ENCODE measurements around the gene BSN. TPM values are rescaled to one million over a fixed set of nuclear protein-coding genes. Genes with fewer than 3 reads are reported as not detected.
A peak's percentile ranks its signal among the peaks of the same experiment; 100 is the strongest.

The BSN gene
- total RNA-seq, 4 donors from 2014 or later, result 0.04 to 0.59 (median 0.15) TPM

- no peak overlapping the region for H3K27ac ChIP-seq
- no peaks in the 10 kb centered on the region for H3K27me3 ChIP-seq
- TF ChIP-seq POLR2AphosphoS5 (IDR thresholded peaks at IDR 0.05), result no peak
- TF ChIP-seq CTCF (IDR thresholded peaks at IDR 0.05), result no peak
- TF ChIP-seq POLR2A (IDR thresholded peaks at IDR 0.05), result no peak
- TF ChIP-seq EP300 (IDR thresholded peaks at IDR 0.05), result no peak
- no peak for DNase-seq (ENCODE audit: low spot score in 2 of 2)
- H3K4me1 ChIP-seq, result peaks cover 2% of the 10 kb centered on the region
- no peaks in the 10 kb centered on the region for H3K9me3 ChIP-seq
- H3K4me3 ChIP-seq, result no peak overlapping the region
- WGBS, result 74% methylated on average over 3 of the region's 8 CpGs
- peaks cover 65% of the 10 kb centered on the region for H3K36me3 ChIP-seq
Measured at GRCh38 chr3:49700014-49700413, 145.7 kb downstream of the BSN start.

GRCh38 chr3:49700453-49701128 is 146.3 kb downstream of the BSN start:
- no peak overlapping the region for H3K4me3 ChIP-seq
- no peaks in the 10 kb centered on the region for H3K27me3 ChIP-seq
- peaks cover 70% of the 10 kb centered on the region for H3K36me3 ChIP-seq
- TF ChIP-seq POLR2AphosphoS5 (IDR thresholded peaks at IDR 0.05) (no peak), CTCF (IDR thresholded peaks at IDR 0.05) (no peak), POLR2A (IDR thresholded peaks at IDR 0.05) (no peak), EP300 (IDR thresholded peaks at IDR 0.05) (no peak)
- no peak overlapping the region for H3K27ac ChIP-seq
- H3K9me3 ChIP-seq, result no peaks in the 10 kb centered on the region
- no peak for DNase-seq (ENCODE audit: low spot score in 2 of 2)
- peaks cover 2% of the 10 kb centered on the region for H3K4me1 ChIP-seq
- 77% methylated on average over 7 of the region's 13 CpGs for WGBS

GRCh38 chr3:49701388-49702077 is 147.3 kb downstream of the BSN start:
- H3K4me3 ChIP-seq, result no peak overlapping the region
- peaks cover 80% of the 10 kb centered on the region for H3K36me3 ChIP-seq
- no peak for DNase-seq (ENCODE audit: low spot score in 2 of 2)
- H3K27ac ChIP-seq, result no peak overlapping the region
- peaks cover 2% of the 10 kb centered on the region for H3K4me1 ChIP-seq
- 95% methylated on average over 13 of the region's 21 CpGs for WGBS
- H3K27me3 ChIP-seq, result no peaks in the 10 kb centered on the region
- H3K9me3 ChIP-seq, result no peaks in the 10 kb centered on the region
- TF ChIP-seq POLR2AphosphoS5 (IDR thresholded peaks at IDR 0.05), result no peak
- TF ChIP-seq CTCF (IDR thresholded peaks at IDR 0.05), result peak in 1 of 2 donors; percentile 40
- TF ChIP-seq EP300 (IDR thresholded peaks at IDR 0.05), result no peak
- no peak for TF ChIP-seq POLR2A (IDR thresholded peaks at IDR 0.05)

GRCh38 chr3:49702672-49703071 is 148.4 kb downstream of the BSN start:
- no peak overlapping the region for H3K4me3 ChIP-seq
- 95% methylated on average over 7 of the region's 11 CpGs for WGBS
- no peaks in the 10 kb centered on the region for H3K27me3 ChIP-seq
- peaks cover 2% of the 10 kb centered on the region for H3K4me1 ChIP-seq
- H3K36me3 ChIP-seq, result peaks cover 79% of the 10 kb centered on the region
- no peak for TF ChIP-seq POLR2AphosphoS5 (IDR thresholded peaks at IDR 0.05)
- DNase-seq (ENCODE audit: low spot score in 2 of 2), result no peak
- no peak overlapping the region for H3K27ac ChIP-seq
- no peaks in the 10 kb centered on the region for H3K9me3 ChIP-seq

- Histone ChIP-seq H3K9me3 (no peaks in the 10 kb centered on the region), H3K4me1 (peaks cover 2% of the 10 kb centered on the region), H3K27me3 (no peaks in the 10 kb centered on the region), H3K4me3 (no peak overlapping the region), H3K27ac (no peak overlapping the region), H3K36me3 (peaks cover 71% of the 10 kb centered on the region)
- 86% methylated on average over 4 of the region's 14 CpGs for WGBS
- TF ChIP-seq CTCF (IDR thresholded peaks at IDR 0.05) (peak; percentile 35 to 87), POLR2AphosphoS5 (IDR thresholded peaks at IDR 0.05) (no peak), POLR2A (IDR thresholded peaks at IDR 0.05) (no peak)
- no peak for DNase-seq (ENCODE audit: low spot score in 2 of 2)
Measured at GRCh38 chr3:49703443-49703927, 149.2 kb downstream of the BSN start.

Data from suprapubic skin (tissue), 4 donors.